Astrocyte (in vitro differentiated cells and primary cell): ENCODE results near the gene SLC16A1. TPM values are rescaled to one million over a fixed set of nuclear protein-coding genes. Genes with fewer than 3 reads are reported as not detected.
A peak's percentile ranks its signal among the peaks of the same experiment; 100 is the strongest.

Source experiments
- DNase-seq: peaks from one replicate; pipeline ENCODE4 v3.0.0-alpha.2; 2010; ENCODE audit warnings: low read depth
- FAIRE-seq: peaks from 2 replicates; lab custom pipeline; 2011; peaks lifted over from hg19 to GRCh38; lab: Jason Lieb, UNC
- H2AFZ ChIP-seq: 2 replicates; pipeline ENCODE4 v1.6.0; 2012; ENCODE audit warnings: low read depth, low read length, inconsistent platforms
- H3K27ac ChIP-seq: 2 replicates; pipeline ENCODE4 v1.5.1; 2011; ENCODE audit warnings: low read depth, low read length, inconsistent platforms
- H3K27me3 ChIP-seq: 2 replicates; pipeline ENCODE4 v1.6.0; 2011; ENCODE audit warnings: low read length, inconsistent platforms; ENCODE audit not compliant: insufficient read depth
- H3K36me3 ChIP-seq: 2 replicates; pipeline ENCODE4 v1.5.1; 2011; ENCODE audit warnings: low read length, inconsistent platforms; ENCODE audit not compliant: insufficient read depth
- H3K4me1 ChIP-seq: 2 replicates; pipeline ENCODE4 v1.5.1; 2011; ENCODE audit warnings: low read length, inconsistent platforms; ENCODE audit not compliant: insufficient read depth
- H3K4me2 ChIP-seq: 2 replicates; pipeline ENCODE4 v1.6.0; 2012; ENCODE audit warnings: low read length, inconsistent platforms
- H3K4me3 ChIP-seq: 2 replicates; pipeline ENCODE4 v1.5.1; 2011; ENCODE audit warnings: low read depth, mild to moderate bottlenecking, low read length, inconsistent platforms; ENCODE audit not compliant: insufficient read depth
- H3K79me2 ChIP-seq: 2 replicates; pipeline ENCODE4 v1.6.0; 2012; ENCODE audit warnings: mild to moderate bottlenecking, low read length, inconsistent platforms; ENCODE audit not compliant: insufficient read depth
- H3K9ac ChIP-seq: 2 replicates; pipeline ENCODE4 v1.6.0; 2012; ENCODE audit warnings: mild to moderate bottlenecking, low read length, inconsistent platforms
- H3K9me3 ChIP-seq: 2 replicates; pipeline ENCODE4 v1.5.1; 2012; ENCODE audit warnings: low read depth, mild to moderate bottlenecking, low read length, inconsistent platforms; ENCODE audit not compliant: insufficient read depth
- H4K20me1 ChIP-seq: 2 replicates; pipeline ENCODE4 v1.6.0; 2012; ENCODE audit warnings: low read length, inconsistent platforms; ENCODE audit not compliant: insufficient read depth
- H3K27ac Mint-ChIP-seq: one replicate; pipeline ENCODE4 v1.8.0; 2021; ENCODE audit warnings: mild to moderate bottlenecking, mixed read lengths; ENCODE audit not compliant: unreplicated experiment
- H3K27me3 Mint-ChIP-seq: one replicate; pipeline ENCODE4 v1.8.0; 2021; ENCODE audit warnings: low read depth, mixed read lengths; ENCODE audit not compliant: unreplicated experiment
- H3K36me3 Mint-ChIP-seq: one replicate; pipeline ENCODE4 v1.8.0; 2021; ENCODE audit warnings: low read depth, mixed read lengths; ENCODE audit not compliant: unreplicated experiment
- H3K4me1 Mint-ChIP-seq: one replicate; pipeline ENCODE4 v1.8.0; 2021; ENCODE audit warnings: low read depth, mixed read lengths; ENCODE audit not compliant: unreplicated experiment
- H3K4me3 Mint-ChIP-seq: one replicate; pipeline ENCODE4 v1.8.0; 2021; ENCODE audit warnings: mild to moderate bottlenecking, moderate library complexity, mixed read lengths; ENCODE audit not compliant: unreplicated experiment
- H3K9me3 Mint-ChIP-seq: one replicate; pipeline ENCODE4 v1.8.0; 2021; ENCODE audit warnings: mild to moderate bottlenecking, mixed read lengths; ENCODE audit not compliant: unreplicated experiment
- EZH2 ChIP-seq: IDR thresholded peaks from 2 replicates; pipeline ENCODE4 v1.6.1; 2012; ENCODE audit warnings: mild to moderate bottlenecking, low read length, inconsistent platforms; ENCODE audit not compliant: insufficient read depth
- total RNA-seq: library from RNA; stranded (reverse); gene quantifications from 2 replicates; pipeline ENCODE4 v1.2.1, GENCODE V29; 2021
- TF ChIP-seq, protein P1 (sequence below): IDR thresholded peaks from 2 replicates; pipeline ENCODE4 v1.5.1; 2011; ENCODE audit warnings: low read depth, mild to moderate bottlenecking, inconsistent platforms, low read length, moderate library complexity; ENCODE audit not compliant: insufficient read depth

SLC16A1 gene
- total RNA-seq, 1 donor from 2014 or later = 153 TPM

DNA sequence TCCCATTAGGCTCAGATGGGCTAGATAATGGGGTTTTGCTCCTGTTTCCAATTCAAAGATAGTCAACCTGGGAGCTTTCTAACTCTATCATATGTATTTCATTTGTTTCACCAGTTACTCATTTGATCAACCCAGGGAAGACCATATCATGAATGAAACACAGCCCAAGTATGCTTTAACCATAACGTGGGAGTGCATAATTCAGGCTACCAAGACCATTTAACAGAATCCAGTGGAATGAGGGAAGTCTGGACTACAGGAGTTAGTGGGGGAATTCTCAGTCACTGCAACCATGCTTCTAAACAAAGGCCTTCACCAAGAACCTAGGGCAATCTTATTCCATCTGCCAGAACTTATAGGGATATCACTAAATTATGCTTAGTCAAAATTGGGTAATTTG lies 15.0 kb upstream of the SLC16A1 start:
- no peak overlapping the region for H3K27ac ChIP-seq
- no peak for TF ChIP-seq EZH2
- TF ChIP-seq, protein P1, sequence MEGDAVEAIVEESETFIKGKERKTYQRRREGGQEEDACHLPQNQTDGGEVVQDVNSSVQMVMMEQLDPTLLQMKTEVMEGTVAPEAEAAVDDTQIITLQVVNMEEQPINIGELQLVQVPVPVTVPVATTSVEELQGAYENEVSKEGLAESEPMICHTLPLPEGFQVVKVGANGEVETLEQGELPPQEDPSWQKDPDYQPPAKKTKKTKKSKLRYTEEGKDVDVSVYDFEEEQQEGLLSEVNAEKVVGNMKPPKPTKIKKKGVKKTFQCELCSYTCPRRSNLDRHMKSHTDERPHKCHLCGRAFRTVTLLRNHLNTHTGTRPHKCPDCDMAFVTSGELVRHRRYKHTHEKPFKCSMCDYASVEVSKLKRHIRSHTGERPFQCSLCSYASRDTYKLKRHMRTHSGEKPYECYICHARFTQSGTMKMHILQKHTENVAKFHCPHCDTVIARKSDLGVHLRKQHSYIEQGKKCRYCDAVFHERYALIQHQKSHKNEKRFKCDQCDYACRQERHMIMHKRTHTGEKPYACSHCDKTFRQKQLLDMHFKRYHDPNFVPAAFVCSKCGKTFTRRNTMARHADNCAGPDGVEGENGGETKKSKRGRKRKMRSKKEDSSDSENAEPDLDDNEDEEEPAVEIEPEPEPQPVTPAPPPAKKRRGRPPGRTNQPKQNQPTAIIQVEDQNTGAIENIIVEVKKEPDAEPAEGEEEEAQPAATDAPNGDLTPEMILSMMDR = no peak
- H2AFZ ChIP-seq = no peak overlapping the region
- peaks cover 13% of the 10 kb centered on the region for H3K36me3 ChIP-seq
- no peak overlapping the region for H3K9ac ChIP-seq
- H3K4me1 ChIP-seq = no peaks in the 10 kb centered on the region
- no peaks in the 10 kb centered on the region for H3K27me3 Mint-ChIP-seq
- H3K36me3 Mint-ChIP-seq = peaks cover 24% of the 10 kb centered on the region
- no peaks in the 10 kb centered on the region for H3K79me2 ChIP-seq
- FAIRE-seq = no peak
- no peak overlapping the region for H3K4me3 Mint-ChIP-seq
- no peaks in the 10 kb centered on the region for H3K27me3 ChIP-seq
- peak; percentile 65 for DNase-seq
- H3K27ac Mint-ChIP-seq = no peak overlapping the region
- peaks cover 3% of the 10 kb centered on the region for H3K4me1 Mint-ChIP-seq
- H3K9me3 ChIP-seq = no peaks in the 10 kb centered on the region
- no peak overlapping the region for H3K4me2 ChIP-seq
- H3K9me3 Mint-ChIP-seq = peaks cover 1% of the 10 kb centered on the region
- H3K4me3 ChIP-seq = no peak overlapping the region
- peaks cover 5% of the 10 kb centered on the region for H4K20me1 ChIP-seq

DNA sequence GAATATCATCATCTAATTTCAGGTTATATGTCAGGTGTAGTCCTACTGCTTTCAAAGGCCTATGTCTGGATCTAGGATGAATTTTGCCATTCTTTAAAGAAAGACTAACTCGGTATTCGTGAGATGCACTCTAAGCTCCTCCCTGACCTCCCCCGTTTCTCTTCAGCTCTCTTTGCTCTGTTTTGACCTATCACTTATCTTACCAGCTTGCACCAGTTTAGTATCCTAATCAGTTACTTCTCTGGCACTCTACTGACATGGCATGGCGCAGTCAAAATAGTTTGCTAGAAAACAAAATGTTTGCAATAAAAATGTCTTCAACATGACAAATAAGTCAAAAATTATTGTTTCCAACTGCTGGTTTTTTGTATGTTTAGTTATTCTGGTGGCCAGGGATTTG lies 8.4 kb upstream of the SLC16A1 start:
- Mint-ChIP-seq H3K4me1 (peaks cover 2% of the 10 kb centered on the region), H3K9me3 (no peaks in the 10 kb centered on the region), H3K27ac (no peak overlapping the region), H3K4me3 (no peak overlapping the region), H3K36me3 (peaks cover 25% of the 10 kb centered on the region), H3K27me3 (no peaks in the 10 kb centered on the region)
- Histone ChIP-seq H3K36me3 (peaks cover 28% of the 10 kb centered on the region), H4K20me1 (peaks cover 21% of the 10 kb centered on the region), H3K79me2 (peaks cover 33% of the 10 kb centered on the region), H3K9ac (no peak overlapping the region), H2AFZ (no peak overlapping the region), H3K27ac (no peak overlapping the region), H3K4me3 (no peak overlapping the region), H3K9me3 (no peaks in the 10 kb centered on the region), H3K27me3 (no peaks in the 10 kb centered on the region), H3K4me2 (no peak overlapping the region), H3K4me1 (no peaks in the 10 kb centered on the region)
- no peak for DNase-seq
- TF ChIP-seq EZH2 = no peak
- TF ChIP-seq, protein P1 = no peak
- FAIRE-seq = no peak

DNA sequence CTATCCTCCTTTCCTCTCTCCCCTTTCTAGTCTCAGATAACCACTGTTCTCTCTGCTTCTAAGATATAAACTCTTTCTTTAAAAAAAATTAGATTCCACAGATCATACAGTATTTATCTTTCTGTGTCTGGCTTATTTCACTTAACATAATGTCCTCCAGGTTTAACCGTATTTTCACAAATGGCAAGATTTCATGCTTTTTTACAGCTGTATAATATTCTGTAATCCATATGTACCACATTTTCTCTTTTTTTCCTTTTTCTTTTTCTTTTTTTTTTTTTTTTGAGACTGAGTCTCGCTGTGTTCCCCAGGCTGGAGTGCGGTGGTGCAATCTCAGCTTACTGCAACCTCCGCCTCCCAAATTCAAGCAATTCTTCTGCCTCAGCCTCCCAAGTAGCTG lies 5.1 kb upstream of the SLC16A1 start:
- peaks cover 8% of the 10 kb centered on the region for H3K4me1 Mint-ChIP-seq
- no peak for FAIRE-seq

More for the DNA sequence above, 5.1 kb upstream of the SLC16A1 start:
- Histone ChIP-seq H3K9me3 (no peaks in the 10 kb centered on the region), H3K36me3 (peaks cover 15% of the 10 kb centered on the region), H3K27ac (no peak overlapping the region), H3K27me3 (no peaks in the 10 kb centered on the region), H4K20me1 (peaks cover 16% of the 10 kb centered on the region), H3K4me1 (peaks cover 9% of the 10 kb centered on the region), H3K4me3 (no peak overlapping the region), H3K9ac (no peak overlapping the region), H3K79me2 (peaks cover 63% of the 10 kb centered on the region), H2AFZ (no peak overlapping the region), H3K4me2 (no peak overlapping the region)
- Mint-ChIP-seq H3K27ac (no peak overlapping the region), H3K4me3 (no peak overlapping the region), H3K9me3 (no peaks in the 10 kb centered on the region), H3K27me3 (no peaks in the 10 kb centered on the region), H3K36me3 (peaks cover 14% of the 10 kb centered on the region)
- no peak for DNase-seq
- no peak for TF ChIP-seq EZH2
- TF ChIP-seq, protein P1 = no peak
